Smooth muscle cell (in vitro differentiated cells): Measurements from ENCODE around the gene SNX27. TPM values are rescaled to one million over a fixed set of nuclear protein-coding genes. Genes with fewer than 3 reads are reported as not detected.

Experiments
- DNase-seq: peaks from one replicate; lab custom pipeline; 2025; ENCODE audit not compliant: unreplicated experiment; lab: John Stamatoyannopoulos, UW
- H2AFZ ChIP-seq: fragments of 200-600 bp; sonication (generic); 2 replicates; pipeline ENCODE4 v1.6.0; 2016; ENCODE audit warnings: antibody characterized with exemption, low read depth, mild to moderate bottlenecking
- H3F3A ChIP-seq: fragments of 200-600 bp; sonication (generic); 2 replicates; pipeline ENCODE4 v1.6.0; 2017; ENCODE audit warnings: antibody characterized with exemption, low read depth
- H3K27ac ChIP-seq: fragments of 200-600 bp; sonication (generic); 2 replicates; pipeline ENCODE4 v1.5.1; 2016; ENCODE audit warnings: low read depth, mild to moderate bottlenecking
- H3K27me3 ChIP-seq: fragments of 200-600 bp; sonication (generic); 2 replicates; pipeline ENCODE4 v1.6.1; 2016; ENCODE audit warnings: low read depth, mild to moderate bottlenecking
- H3K36me3 ChIP-seq: fragments of 200-600 bp; sonication (generic); 2 replicates; pipeline ENCODE4 v1.5.1; 2016; ENCODE audit warnings: low read depth
- H3K4me1 ChIP-seq: fragments of 200-600 bp; sonication (generic); 2 replicates; pipeline ENCODE4 v1.5.1; 2016; ENCODE audit warnings: low read depth
- H3K4me2 ChIP-seq: fragments of 200-600 bp; sonication (generic); 2 replicates; pipeline ENCODE4 v1.6.0; 2016; ENCODE audit warnings: mild to moderate bottlenecking
- H3K4me3 ChIP-seq: fragments of 200-600 bp; sonication (generic); 2 replicates; pipeline ENCODE4 v1.5.1; 2016; ENCODE audit warnings: mild to moderate bottlenecking
- H3K79me2 ChIP-seq: fragments of 200-600 bp; sonication (generic); 2 replicates; pipeline ENCODE4 v1.6.0; 2016; ENCODE audit warnings: low read depth, mild to moderate bottlenecking
- H3K9ac ChIP-seq: fragments of 200-600 bp; sonication (generic); 2 replicates; pipeline ENCODE4 v1.6.0; 2016; ENCODE audit warnings: low read depth
- H3K9me3 ChIP-seq: fragments of 200-600 bp; sonication (generic); replicated peaks from 2 replicates; pipeline ENCODE4 v1.5.1; 2016; ENCODE audit warnings: low read depth
- H4K20me1 ChIP-seq: fragments of 200-600 bp; sonication (generic); 2 replicates; pipeline ENCODE4 v1.6.0; 2016; ENCODE audit warnings: low read depth
- CTCF ChIP-seq: fragments of 200-600 bp; sonication (generic); IDR thresholded peaks from 2 replicates; pipeline ENCODE4 v1.5.1; 2017; ENCODE audit warnings: borderline replicate concordance, mild to moderate bottlenecking, antibody characterized with exemption; ENCODE audit not compliant: insufficient read depth, poor library complexity, severe bottlenecking
- WGBS: methylation state at CpG from one replicate; pipeline ENCODE4 v1.1.7; 2016; ENCODE audit warnings: low lambda C conversion rate; 5-methylcytosine and 5-hydroxymethylcytosine counted together
- polyA plus RNA-seq: library from polyadenylated mRNA; unstranded; fragments of >200 nt; fragmentation: Nextera tagmentation; extraction: Ambion mirVana; gene quantifications from 2 replicates; pipeline ENCODE4 v1.2.1, GENCODE V29; 2016
- total RNA-seq: library from RNA; depleted of rRNA; stranded (reverse); fragments of >200 nt; gene quantifications from 2 replicates; pipeline ENCODE4 v1.2.3, GENCODE V29; 2014

Gene SNX27
- total and polyA plus RNA-seq, 2 experiments from 2014 or later, result 11.9 to 20.9 TPM

- H4K20me1 ChIP-seq, result no peaks in the 10 kb centered on the region
- no peaks in the 10 kb centered on the region for H3K4me1 ChIP-seq
- H3K9me3 ChIP-seq, result no peaks in the 10 kb centered on the region
- no peak overlapping the region for H2AFZ ChIP-seq
- no peaks in the 10 kb centered on the region for H3K79me2 ChIP-seq
- no peak overlapping the region for H3K27ac ChIP-seq
- no peaks in the 10 kb centered on the region for H3K36me3 ChIP-seq
- no peak for TF ChIP-seq CTCF
- over 99% methylated on average over 15 of the region's 15 CpGs for WGBS
- no peak for DNase-seq
- no peak overlapping the region for H3K4me3 ChIP-seq
- H3K4me2 ChIP-seq, result no peak overlapping the region
- H3K27me3 ChIP-seq, result no peaks in the 10 kb centered on the region
- no peaks in the 10 kb centered on the region for H3F3A ChIP-seq
- no peak overlapping the region for H3K9ac ChIP-seq
Measured at GRCh38 chr1:151707541-151708065, 95.8 kb downstream of the SNX27 start.

- WGBS, result 87% methylated on average over 13 of the region's 15 CpGs
- no peak overlapping the region for H2AFZ ChIP-seq
- no peaks in the 10 kb centered on the region for H3K4me1 ChIP-seq
- no peak overlapping the region for H3K9ac ChIP-seq
- H3K79me2 ChIP-seq, result no peaks in the 10 kb centered on the region
- H3K4me2 ChIP-seq, result no peak overlapping the region
- TF ChIP-seq CTCF, result no peak
- no peaks in the 10 kb centered on the region for H3F3A ChIP-seq
- H3K36me3 ChIP-seq, result no peaks in the 10 kb centered on the region
- H3K27me3 ChIP-seq, result no peaks in the 10 kb centered on the region
- H3K4me3 ChIP-seq, result no peak overlapping the region
- no peak for DNase-seq
- H3K27ac ChIP-seq, result no peak overlapping the region
- H3K9me3 ChIP-seq, result no peaks in the 10 kb centered on the region
- no peaks in the 10 kb centered on the region for H4K20me1 ChIP-seq
Measured at GRCh38 chr1:151708891-151709290, 97.0 kb downstream of the SNX27 start.

GRCh38 chr1:151710187-151710840 is 98.5 kb downstream of the SNX27 start:
- 55% methylated on average over 15 of the region's 15 CpGs for WGBS
- Histone ChIP-seq H3K27me3 (peaks cover 5% of the 10 kb centered on the region), H3K4me1 (no peaks in the 10 kb centered on the region), H3K79me2 (no peaks in the 10 kb centered on the region), H3F3A (no peaks in the 10 kb centered on the region), H2AFZ (no peak overlapping the region), H3K27ac (no peak overlapping the region), H3K9me3 (no peaks in the 10 kb centered on the region), H3K4me3 (no peak overlapping the region), H3K4me2 (no peak overlapping the region), H3K9ac (no peak overlapping the region), H3K36me3 (no peaks in the 10 kb centered on the region), H4K20me1 (no peaks in the 10 kb centered on the region)
- DNase-seq, result no peak
- no peak for TF ChIP-seq CTCF
